ENCODE results near the gene ADNP2.
A peak's percentile ranks its signal among the peaks of the same experiment; 100 is the strongest.

ADNP2 gene

GRCh38 chr18:80104364-80104779 is 4.7 kb upstream of the ADNP2 start:
- FAIRE-seq (no peak), DNase-seq (ENCODE audit: extremely low spot score, insufficient read length, low read depth) (no peak)

GRCh38 chr18:80105369-80106167 is 3.5 kb upstream of the ADNP2 start:
- DNase-seq (ENCODE audit: extremely low spot score, insufficient read length, low read depth) = no peak
- peak; percentile 67 for FAIRE-seq

GRCh38 chr18:80106482-80107051 is 2.5 kb upstream of the ADNP2 start:
- FAIRE-seq (no peak), DNase-seq (ENCODE audit: extremely low spot score, insufficient read length, low read depth) (no peak)

- DNase-seq (ENCODE audit: extremely low spot score, insufficient read length, low read depth) (no peak), FAIRE-seq (no peak)
Measured at GRCh38 chr18:80107426-80107825, 1.6 kb upstream of the ADNP2 start.

- DNase-seq (ENCODE audit: extremely low spot score, insufficient read length, low read depth) (no peak), FAIRE-seq (no peak)
Measured at GRCh38 chr18:80108121-80108536, 933 bp upstream of the ADNP2 start.

GRCh38 chr18:80109676-80110078 is 615 bp downstream of the ADNP2 start:
- FAIRE-seq = no peak

GRCh38 chr18:80112624-80113248 is 3.7 kb downstream of the ADNP2 start:
- no peak for FAIRE-seq
- DNase-seq (ENCODE audit: extremely low spot score, insufficient read length, low read depth) = no peak

More at GRCh38 chr18:80109676-80110078, 615 bp downstream of the ADNP2 start:
- no peak for DNase-seq (ENCODE audit: extremely low spot score, insufficient read length, low read depth)

GRCh38 chr18:80115035-80115434 is 6.0 kb downstream of the ADNP2 start:
- no peak for DNase-seq (ENCODE audit: extremely low spot score, insufficient read length, low read depth)
- no peak for FAIRE-seq

- DNase-seq (ENCODE audit: extremely low spot score, insufficient read length, low read depth) = no peak
- FAIRE-seq = no peak
Measured at GRCh38 chr18:80119111-80119510, 10.0 kb downstream of the ADNP2 start.

- FAIRE-seq (no peak), DNase-seq (ENCODE audit: extremely low spot score, insufficient read length, low read depth) (no peak)
Measured at GRCh38 chr18:80120932-80121331, 11.9 kb downstream of the ADNP2 start.

GRCh38 chr18:80124131-80124530 is 15.1 kb downstream of the ADNP2 start:
- FAIRE-seq (no peak), DNase-seq (ENCODE audit: extremely low spot score, insufficient read length, low read depth) (no peak)

- DNase-seq (ENCODE audit: extremely low spot score, insufficient read length, low read depth) (no peak), FAIRE-seq (no peak)
Measured at GRCh38 chr18:80126797-80127196, 17.7 kb downstream of the ADNP2 start.

- DNase-seq (ENCODE audit: extremely low spot score, insufficient read length, low read depth) (no peak), FAIRE-seq (no peak)
Measured at GRCh38 chr18:80127635-80128034, 18.6 kb downstream of the ADNP2 start.

GRCh38 chr18:80129672-80130367 is 20.8 kb downstream of the ADNP2 start:
- DNase-seq (ENCODE audit: extremely low spot score, insufficient read length, low read depth) (no peak), FAIRE-seq (no peak)

- no peak for DNase-seq (ENCODE audit: extremely low spot score, insufficient read length, low read depth)
- FAIRE-seq = no peak
Measured at GRCh38 chr18:80130555-80130954, 21.5 kb downstream of the ADNP2 start.

- no peak for DNase-seq (ENCODE audit: extremely low spot score, insufficient read length, low read depth)
- no peak for FAIRE-seq
Measured at GRCh38 chr18:80132180-80132812, 23.2 kb downstream of the ADNP2 start.

- DNase-seq (ENCODE audit: extremely low spot score, insufficient read length, low read depth) = no peak
- no peak for FAIRE-seq
Measured at GRCh38 chr18:80133124-80133523, 24.1 kb downstream of the ADNP2 start.

GRCh38 chr18:80135136-80135535 is 26.1 kb downstream of the ADNP2 start:
- no peak for FAIRE-seq
- DNase-seq (ENCODE audit: extremely low spot score, insufficient read length, low read depth) = no peak

- no peak for FAIRE-seq
- DNase-seq (ENCODE audit: extremely low spot score, insufficient read length, low read depth) = no peak
Measured at GRCh38 chr18:80136679-80137078, 27.6 kb downstream of the ADNP2 start.

GRCh38 chr18:80137137-80137536 is 28.1 kb downstream of the ADNP2 start:
- FAIRE-seq (no peak), DNase-seq (ENCODE audit: extremely low spot score, insufficient read length, low read depth) (no peak)
